OCI-LY7 (cell line): ENCODE data around the gene MAPK8IP2.

Experiments
- CTCF ChIP-seq: fragments of 200-600 bp; sonication (generic); conservative IDR thresholded peaks from 2 replicates; pipeline ENCODE4 v1.5.1; 2014; ENCODE audit warnings: mild to moderate bottlenecking, antibody characterized with exemption, low read length, moderate library complexity, mixed read lengths
- EZH2phosphoT487 ChIP-seq: fragments of 200-600 bp; sonication (generic); IDR thresholded peaks from 2 replicates; pipeline ENCODE4 v1.6.1; 2018; ENCODE audit warnings: low read depth, borderline replicate concordance, mild to moderate bottlenecking, mixed run types, antibody characterized with exemption, low read length, moderate library complexity, mixed read lengths

GRCh38 chr22:50585238-50585637, 15.4 kb upstream of the MAPK8IP2 start:
- TF ChIP-seq CTCF (no peak), EZH2phosphoT487 (no peak)
